ENCODE data around the gene DPP6. TPM values are rescaled to one million over a fixed set of nuclear protein-coding genes. Genes with fewer than 3 reads are reported as not detected.

The DPP6 gene
- total and polyA plus RNA-seq, 2 experiments from 2014 or later: 0.21 TPM; not detected in 1

- Histone ChIP-seq H3K4me1 (ENCODE audit: low read depth) (no peaks in the 10 kb centered on the region), H3K27me3 (no peaks in the 10 kb centered on the region), H3K27ac (no peak overlapping the region), H3K4me3 (no peak overlapping the region), H3K9me3 (ENCODE audit: low read depth) (no peaks in the 10 kb centered on the region), H3K36me3 (no peaks in the 10 kb centered on the region)
- TF ChIP-seq, protein P1, sequence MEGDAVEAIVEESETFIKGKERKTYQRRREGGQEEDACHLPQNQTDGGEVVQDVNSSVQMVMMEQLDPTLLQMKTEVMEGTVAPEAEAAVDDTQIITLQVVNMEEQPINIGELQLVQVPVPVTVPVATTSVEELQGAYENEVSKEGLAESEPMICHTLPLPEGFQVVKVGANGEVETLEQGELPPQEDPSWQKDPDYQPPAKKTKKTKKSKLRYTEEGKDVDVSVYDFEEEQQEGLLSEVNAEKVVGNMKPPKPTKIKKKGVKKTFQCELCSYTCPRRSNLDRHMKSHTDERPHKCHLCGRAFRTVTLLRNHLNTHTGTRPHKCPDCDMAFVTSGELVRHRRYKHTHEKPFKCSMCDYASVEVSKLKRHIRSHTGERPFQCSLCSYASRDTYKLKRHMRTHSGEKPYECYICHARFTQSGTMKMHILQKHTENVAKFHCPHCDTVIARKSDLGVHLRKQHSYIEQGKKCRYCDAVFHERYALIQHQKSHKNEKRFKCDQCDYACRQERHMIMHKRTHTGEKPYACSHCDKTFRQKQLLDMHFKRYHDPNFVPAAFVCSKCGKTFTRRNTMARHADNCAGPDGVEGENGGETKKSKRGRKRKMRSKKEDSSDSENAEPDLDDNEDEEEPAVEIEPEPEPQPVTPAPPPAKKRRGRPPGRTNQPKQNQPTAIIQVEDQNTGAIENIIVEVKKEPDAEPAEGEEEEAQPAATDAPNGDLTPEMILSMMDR (IDR thresholded peaks at IDR 0.05; ENCODE audit: low read depth, low read length): no peak
- no peak for DNase-seq (ENCODE audit: low read depth in 1 of 2, low spot score in 1 of 2)
Measured at GRCh38 chr7:154777908-154778307, 725.7 kb downstream of the DPP6 start.

DNA sequence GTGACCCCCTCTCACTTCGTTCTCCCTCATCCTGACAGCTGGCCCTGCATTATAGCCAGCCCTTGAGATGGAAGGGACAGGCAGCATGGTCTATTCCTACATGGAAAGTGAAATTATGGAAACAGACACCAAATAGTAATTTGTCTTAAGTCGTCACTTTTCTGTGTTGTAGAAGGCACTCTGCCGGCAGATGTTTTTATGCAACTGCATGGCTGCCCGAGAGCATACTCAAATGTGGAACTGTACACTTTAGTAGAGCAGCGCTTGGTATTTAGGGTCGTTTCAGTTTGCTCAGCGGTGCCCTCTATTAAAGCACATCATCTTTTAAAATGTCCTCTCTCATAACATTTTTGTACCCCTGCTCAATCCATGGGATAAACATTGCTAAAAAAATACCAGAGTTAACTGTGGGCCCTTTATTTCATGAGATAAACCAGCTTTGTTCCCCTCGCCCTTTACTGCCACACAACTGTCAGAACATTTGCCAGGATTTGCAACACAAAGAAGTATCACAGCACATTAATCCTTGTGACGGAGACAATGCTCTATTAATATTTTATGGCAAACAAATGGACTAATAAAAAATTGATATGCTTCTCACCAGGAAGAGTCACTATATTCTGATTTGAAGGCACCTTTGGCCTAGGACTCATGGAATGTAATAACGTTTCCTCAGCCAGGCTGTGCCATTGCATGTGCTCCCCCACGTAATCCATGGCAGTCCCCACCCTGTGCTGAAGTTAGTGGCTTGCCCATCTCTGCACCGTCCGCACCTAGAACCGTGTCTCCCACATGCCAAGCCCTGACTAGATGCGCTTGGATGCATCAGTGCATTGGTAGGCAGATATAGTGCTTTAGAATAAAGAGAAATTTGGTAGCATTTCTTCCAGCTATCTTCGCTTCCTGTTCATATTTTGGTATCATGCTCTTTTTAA, 729.4 kb downstream of the DPP6 start:
- H3K27ac ChIP-seq: no peak overlapping the region
- DNase-seq (ENCODE audit: low read depth in 1 of 2, low spot score in 1 of 2): no peak
- no peak overlapping the region for H3K4me3 ChIP-seq
- no peaks in the 10 kb centered on the region for H3K27me3 ChIP-seq
- TF ChIP-seq, protein P1 (IDR thresholded peaks at IDR 0.05; ENCODE audit: low read depth, low read length): no peak
- no peaks in the 10 kb centered on the region for H3K9me3 ChIP-seq (ENCODE audit: low read depth)
- H3K4me1 ChIP-seq (ENCODE audit: low read depth): no peaks in the 10 kb centered on the region
- H3K36me3 ChIP-seq: no peaks in the 10 kb centered on the region

DNA sequence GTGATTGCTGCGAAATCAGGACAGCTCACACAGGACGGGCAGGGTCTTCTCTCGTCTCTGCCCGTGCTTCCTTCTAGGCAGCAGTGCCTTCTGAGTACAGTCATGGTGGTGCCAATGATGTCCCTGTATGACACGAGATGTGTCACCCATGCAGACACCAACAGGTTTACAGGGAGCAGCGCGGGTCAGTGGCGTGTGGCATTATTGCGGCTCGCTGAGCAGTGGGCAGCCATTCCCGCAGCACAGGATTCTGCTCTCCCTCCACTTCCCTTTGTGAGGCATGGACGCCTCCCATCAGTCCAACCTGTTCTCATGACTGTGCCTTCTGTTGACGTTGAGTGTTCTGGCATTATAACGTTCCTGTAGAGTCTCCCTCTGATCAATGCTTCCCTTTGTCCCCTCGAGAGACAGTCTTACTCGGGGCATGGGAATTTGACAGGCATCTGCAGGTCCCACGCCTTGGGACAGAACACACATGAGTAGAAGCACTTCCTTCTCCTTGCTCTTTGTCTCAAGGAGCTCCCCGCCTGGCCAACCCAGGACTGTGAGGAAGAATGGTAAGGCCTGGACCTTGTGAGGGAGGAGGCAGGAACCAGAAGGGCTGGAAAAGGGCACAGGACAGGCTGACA, 731.2 kb downstream of the DPP6 start:
- Histone ChIP-seq H3K27ac (no peak overlapping the region), H3K36me3 (no peaks in the 10 kb centered on the region)

GRCh38 chr7:154785898-154786297, 733.7 kb downstream of the DPP6 start:
- no peak for DNase-seq (ENCODE audit: low read depth in 1 of 2, low spot score in 1 of 2)
- TF ChIP-seq, protein P1 (IDR thresholded peaks at IDR 0.05; ENCODE audit: low read depth, low read length): no peak
- Histone ChIP-seq H3K9me3 (ENCODE audit: low read depth) (no peaks in the 10 kb centered on the region), H3K4me3 (no peak overlapping the region), H3K4me1 (ENCODE audit: low read depth) (no peaks in the 10 kb centered on the region), H3K36me3 (no peaks in the 10 kb centered on the region), H3K27ac (no peak overlapping the region), H3K27me3 (no peaks in the 10 kb centered on the region)

More for the DNA sequence above, 731.2 kb downstream of the DPP6 start:
- no peaks in the 10 kb centered on the region for H3K9me3 ChIP-seq (ENCODE audit: low read depth)
- no peaks in the 10 kb centered on the region for H3K4me1 ChIP-seq (ENCODE audit: low read depth)
- DNase-seq (ENCODE audit: low read depth in 1 of 2, low spot score in 1 of 2): no peak
- H3K4me3 ChIP-seq: no peak overlapping the region
- TF ChIP-seq, protein P1 (IDR thresholded peaks at IDR 0.05; ENCODE audit: low read depth, low read length): no peak
- no peaks in the 10 kb centered on the region for H3K27me3 ChIP-seq

GRCh38 chr7:154789404-154789803, 737.2 kb downstream of the DPP6 start:
- Histone ChIP-seq H3K4me3 (no peak overlapping the region), H3K4me1 (ENCODE audit: low read depth) (no peaks in the 10 kb centered on the region), H3K36me3 (no peaks in the 10 kb centered on the region), H3K27ac (no peak overlapping the region), H3K27me3 (no peaks in the 10 kb centered on the region), H3K9me3 (ENCODE audit: low read depth) (no peaks in the 10 kb centered on the region)
- peak in 1 of 2 donors; percentile 69 for DNase-seq (ENCODE audit: low read depth in 1 of 2, low spot score in 1 of 2)
- TF ChIP-seq, protein P1 (IDR thresholded peaks at IDR 0.05; ENCODE audit: low read depth, low read length): no peak

Data from cardiac muscle cell (in vitro differentiated cells and primary cell).